ENCODE data around the gene CLINT1.

DNA sequence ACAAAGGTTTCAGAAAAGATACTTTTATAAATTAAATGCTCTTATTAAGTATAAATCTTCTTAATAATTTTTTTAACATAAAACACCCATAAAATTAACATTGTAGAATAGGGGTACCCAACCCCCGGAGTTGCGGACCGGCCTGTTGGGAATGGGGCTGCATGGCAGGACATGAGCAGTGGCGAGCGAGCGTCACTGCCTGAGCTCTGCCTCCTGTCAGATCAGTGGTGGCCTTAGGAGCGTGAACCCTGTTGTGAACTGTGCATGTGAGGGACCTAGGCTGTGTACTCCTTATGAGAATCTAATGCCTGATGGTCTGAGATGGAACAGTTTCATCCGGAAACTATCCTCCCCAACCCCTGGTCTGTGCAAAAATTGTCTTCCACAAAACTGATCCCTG, 35.3 kb downstream of the CLINT1 start:
- TF ChIP-seq POLR2A (IDR thresholded peaks at IDR 0.05), result no peak
- TF ChIP-seq, protein P1, sequence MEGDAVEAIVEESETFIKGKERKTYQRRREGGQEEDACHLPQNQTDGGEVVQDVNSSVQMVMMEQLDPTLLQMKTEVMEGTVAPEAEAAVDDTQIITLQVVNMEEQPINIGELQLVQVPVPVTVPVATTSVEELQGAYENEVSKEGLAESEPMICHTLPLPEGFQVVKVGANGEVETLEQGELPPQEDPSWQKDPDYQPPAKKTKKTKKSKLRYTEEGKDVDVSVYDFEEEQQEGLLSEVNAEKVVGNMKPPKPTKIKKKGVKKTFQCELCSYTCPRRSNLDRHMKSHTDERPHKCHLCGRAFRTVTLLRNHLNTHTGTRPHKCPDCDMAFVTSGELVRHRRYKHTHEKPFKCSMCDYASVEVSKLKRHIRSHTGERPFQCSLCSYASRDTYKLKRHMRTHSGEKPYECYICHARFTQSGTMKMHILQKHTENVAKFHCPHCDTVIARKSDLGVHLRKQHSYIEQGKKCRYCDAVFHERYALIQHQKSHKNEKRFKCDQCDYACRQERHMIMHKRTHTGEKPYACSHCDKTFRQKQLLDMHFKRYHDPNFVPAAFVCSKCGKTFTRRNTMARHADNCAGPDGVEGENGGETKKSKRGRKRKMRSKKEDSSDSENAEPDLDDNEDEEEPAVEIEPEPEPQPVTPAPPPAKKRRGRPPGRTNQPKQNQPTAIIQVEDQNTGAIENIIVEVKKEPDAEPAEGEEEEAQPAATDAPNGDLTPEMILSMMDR (IDR thresholded peaks at IDR 0.05), result no peak
- TF ChIP-seq POLR2AphosphoS5 (IDR thresholded peaks at IDR 0.05; ENCODE audit: insufficient read depth in 1 of 2, low read depth in 1 of 2), result no peak
